HG03064 (cell line): Measurements from ENCODE around the gene IRAK1.

ENCODE experiments used
- ATAC-seq: cut with Tn5 transposase; IDR thresholded peaks from one replicate; pipeline ENCODE4 v1.9.1; 2021; ENCODE audit warnings: low read depth; ENCODE audit not compliant: unreplicated experiment

The IRAK1 gene

GRCh38 chrX:154043003-154043763 is 23.5 kb upstream of the IRAK1 start:
- no peak for ATAC-seq

- no peak for ATAC-seq
Measured at GRCh38 chrX:154040863-154041262, 21.2 kb upstream of the IRAK1 start.

- no peak for ATAC-seq
Measured at GRCh38 chrX:154040307-154040756, 20.6 kb upstream of the IRAK1 start.

- ATAC-seq = no peak
Measured at GRCh38 chrX:154039577-154039976, 19.9 kb upstream of the IRAK1 start.

GRCh38 chrX:154038656-154039055 is 19.0 kb upstream of the IRAK1 start:
- ATAC-seq = no peak

GRCh38 chrX:154037754-154038153 is 18.1 kb upstream of the IRAK1 start:
- no peak for ATAC-seq

GRCh38 chrX:154036513-154036912 is 16.8 kb upstream of the IRAK1 start:
- no peak for ATAC-seq

GRCh38 chrX:154033848-154034247 is 14.1 kb upstream of the IRAK1 start:
- no peak for ATAC-seq

GRCh38 chrX:154032653-154033052 is 13.0 kb upstream of the IRAK1 start:
- no peak for ATAC-seq

GRCh38 chrX:154032160-154032559 is 12.5 kb upstream of the IRAK1 start:
- no peak for ATAC-seq

GRCh38 chrX:154030715-154031305 is 11.1 kb upstream of the IRAK1 start:
- ATAC-seq = no peak

- ATAC-seq = no peak
Measured at GRCh38 chrX:154030266-154030665, 10.6 kb upstream of the IRAK1 start.

- no peak for ATAC-seq
Measured at GRCh38 chrX:154029439-154029838, 9.7 kb upstream of the IRAK1 start.

GRCh38 chrX:154028502-154029184 is 8.9 kb upstream of the IRAK1 start:
- ATAC-seq = no peak

- no peak for ATAC-seq
Measured at GRCh38 chrX:154027986-154028385, 8.3 kb upstream of the IRAK1 start.

- ATAC-seq = no peak
Measured at GRCh38 chrX:154027022-154027402, 7.3 kb upstream of the IRAK1 start.

- no peak for ATAC-seq
Measured at GRCh38 chrX:154026136-154027021, 6.7 kb upstream of the IRAK1 start.

GRCh38 chrX:154025230-154025629 is 5.5 kb upstream of the IRAK1 start:
- no peak for ATAC-seq

GRCh38 chrX:154024271-154024670 is 4.6 kb upstream of the IRAK1 start:
- no peak for ATAC-seq

GRCh38 chrX:154023276-154024000 is 3.7 kb upstream of the IRAK1 start:
- ATAC-seq = no peak
